Tibial nerve (tissue), 4 donors: ENCODE results near the gene MAN2A1. TPM values are rescaled to one million over a fixed set of nuclear protein-coding genes. Genes with fewer than 3 reads are reported as not detected.

Source experiments
- DNase-seq, 2 donors: peaks; one replicate each; pipeline ENCODE4 v3.0.0-alpha.2; 2019; ENCODE audit warnings: low spot score in 2 of 2
- H3K27ac ChIP-seq, 4 donors: fragments of 200-600 bp; sonication (generic) in 3 of 4; one replicate each; pipeline ENCODE4 v1.5.1; 2017 to 2019; ENCODE audit warnings: mild to moderate bottlenecking in 1 of 4
- H3K27me3 ChIP-seq, 2 donors: fragments of 200-600 bp; sonication (generic) in 1 of 2; one replicate each; pipeline versions ENCODE4 v1.5.1 to v1.6.0; 2017 to 2019
- H3K36me3 ChIP-seq, 3 donors: fragments of 200-600 bp; sonication (generic); one replicate each; pipeline ENCODE4 v1.5.1; 2018 to 2019
- H3K4me1 ChIP-seq, 4 donors: fragments of 200-600 bp; sonication (generic) in 3 of 4; one replicate each; pipeline ENCODE4 v1.5.1; 2017 to 2019
- H3K4me3 ChIP-seq, 4 donors: fragments of 200-600 bp; sonication (generic) in 3 of 4; one replicate each; pipeline ENCODE4 v1.5.1; 2017 to 2019; ENCODE audit warnings: mild to moderate bottlenecking in 1 of 4, moderate library complexity in 1 of 4
- H3K9me3 ChIP-seq, 4 donors: fragments of 200-600 bp; sonication (generic) in 3 of 4; one replicate each; pipeline ENCODE4 v1.5.1; 2017 to 2019
- CTCF ChIP-seq, 5 experiments: fragments of 200-600 bp in 3 of 5; fragments of 450-650 bp in 2 of 5; sonication (generic) in 3 of 5; IDR thresholded peaks; one replicate each; pipeline ENCODE4 v1.5.1; 2016 to 2019; ENCODE audit warnings: antibody characterized with exemption in 5 of 5, mild to moderate bottlenecking in 3 of 5, moderate library complexity in 2 of 5
- EP300 ChIP-seq, 2 donors: sonication (generic); formaldehyde crosslinking; IDR thresholded peaks; one replicate each; pipeline ENCODE4 v1.6.1; 2017; ENCODE audit warnings: antibody characterized with exemption in 2 of 2, mild to moderate bottlenecking in 1 of 2
- POLR2A ChIP-seq, 2 donors: fragments of 450-650 bp; IDR thresholded peaks; one replicate each; pipeline ENCODE4 v1.6.1; 2017; ENCODE audit warnings: antibody characterized with exemption in 2 of 2, mild to moderate bottlenecking in 2 of 2, moderate library complexity in 2 of 2
- WGBS, 2 donors: methylation state at CpG; one replicate each; pipeline ENCODE4 v1.1.5; 2018; 5-methylcytosine and 5-hydroxymethylcytosine counted together
- total RNA-seq, 4 donors: library from RNA; depleted of rRNA; stranded (reverse); fragments of >200 nt; gene quantifications; one replicate each; pipeline ENCODE4 v1.1.0, GENCODE V29; 2016

MAN2A1 gene
- total RNA-seq, 4 donors from 2014 or later: 50.0 to 66.0 (median 56.7) TPM

- WGBS, 2 donors: 30 to 32% methylated on average over 6 of the region's 6 CpGs
- DNase-seq: peak in 1 of 2 donors; percentile 20
- Histone ChIP-seq H3K27ac (peak overlapping the region; percentile 90 to 98 (median 94)), H3K36me3 (no peaks in the 10 kb centered on the region), H3K27me3 (no peaks in the 10 kb centered on the region), H3K9me3 (peaks cover 0 to 10% (median 0%) of the 10 kb centered on the region in 4 donors), H3K4me1 (peaks cover 0 to 25% (median 20%) of the 10 kb centered on the region in 4 donors), H3K4me3 (peak overlapping the region; percentile 35 to 98 (median 84))
- TF ChIP-seq POLR2A (IDR thresholded peaks at IDR 0.05) (no peak), EP300 (IDR thresholded peaks at IDR 0.05) (no peak), CTCF (IDR thresholded peaks at IDR 0.05) (peak in 4 of 5 experiments; percentile 9 to 27 (median 14))
Observed at GRCh38 chr5:109688630-109688969, 1.1 kb upstream of the MAN2A1 start.

GRCh38 chr5:109688970-109689739 lies 572 bp upstream of the MAN2A1 start:
- Histone ChIP-seq H3K27ac (peak overlapping the region; percentile 90 to 98 (median 94)), H3K4me3 (peak overlapping the region; percentile 71 to 98 (median 92)), H3K9me3 (peaks cover 0 to 10% (median 0%) of the 10 kb centered on the region in 4 donors), H3K36me3 (no peaks in the 10 kb centered on the region), H3K4me1 (peaks cover 0 to 30% (median 23%) of the 10 kb centered on the region in 4 donors), H3K27me3 (no peaks in the 10 kb centered on the region)
- TF ChIP-seq CTCF (IDR thresholded peaks at IDR 0.05) (peak in 4 of 5 experiments; percentile 3 to 27 (median 8)), POLR2A (IDR thresholded peaks at IDR 0.05) (peak; percentile 88 to 92), EP300 (IDR thresholded peaks at IDR 0.05) (peak in 1 of 2 donors; percentile 85)
- 2 to 6% methylated on average over 11 to 12 of the region's 68 CpGs for WGBS, 2 donors
- peak; percentile 65 to 74 for DNase-seq

GRCh38 chr5:109690242-109690974 lies 681 bp downstream of the MAN2A1 start:
- Histone ChIP-seq H3K27me3 (no peaks in the 10 kb centered on the region), H3K4me1 (peaks cover 0 to 43% (median 30%) of the 10 kb centered on the region in 4 donors), H3K36me3 (no peaks in the 10 kb centered on the region), H3K9me3 (peaks cover 0 to 10% (median 0%) of the 10 kb centered on the region in 4 donors), H3K27ac (peak overlapping the region; percentile 90 to 98 (median 94)), H3K4me3 (peak overlapping the region; percentile 71 to 98 (median 92))
- WGBS, 2 donors: 0 to 1% methylated on average over 29 to 59 of the region's 71 CpGs
- peak; percentile 24 to 33 for DNase-seq
- TF ChIP-seq EP300 (IDR thresholded peaks at IDR 0.05) (no peak), POLR2A (IDR thresholded peaks at IDR 0.05) (no peak), CTCF (IDR thresholded peaks at IDR 0.05) (no peak)

- TF ChIP-seq EP300 (IDR thresholded peaks at IDR 0.05) (peak in 1 of 2 donors; percentile 59), POLR2A (IDR thresholded peaks at IDR 0.05) (peak; percentile 36 to 44), CTCF (IDR thresholded peaks at IDR 0.05) (peak; percentile 64 to 91 (median 78))
- DNase-seq: peak; percentile 63 to 80
- Histone ChIP-seq H3K4me3 (peak overlapping the region; percentile 71 to 98 (median 92)), H3K27me3 (no peaks in the 10 kb centered on the region), H3K36me3 (no peaks in the 10 kb centered on the region), H3K9me3 (peaks cover 0 to 10% (median 0%) of the 10 kb centered on the region in 4 donors), H3K27ac (peak overlapping the region; percentile 90 to 98 (median 94)), H3K4me1 (peaks cover 0 to 50% (median 36%) of the 10 kb centered on the region in 4 donors)
- WGBS, 2 donors: 1% methylated on average over 26 of the region's 26 CpGs
Observed at GRCh38 chr5:109690975-109691574, 1.3 kb downstream of the MAN2A1 start.
